Breast epithelium (tissue), 4 donors: ENCODE results near the gene THSD7B. TPM values are rescaled to one million over a fixed set of nuclear protein-coding genes. Genes with fewer than 3 reads are reported as not detected.

Source experiments
- DNase-seq, 2 donors: peaks; one replicate each; pipeline ENCODE4 v3.0.0-alpha.2; 2019; ENCODE audit warnings: low spot score in 2 of 2
- H3K27ac ChIP-seq, 2 donors: fragments of 200-600 bp; sonication (generic) in 1 of 2; one replicate each; pipeline ENCODE4 v1.5.1; 2016 to 2019; ENCODE audit warnings: mild to moderate bottlenecking in 1 of 2
- H3K27me3 ChIP-seq, 2 donors: fragments of 200-600 bp; sonication (generic) in 1 of 2; one replicate each; pipeline versions ENCODE4 v1.5.1 to v1.6.0; 2017 to 2019; ENCODE audit warnings: control low read depth in 1 of 2, mild to moderate bottlenecking in 1 of 2
- H3K36me3 ChIP-seq: fragments of 200-600 bp; one replicate; pipeline ENCODE4 v1.5.1; 2019
- H3K4me1 ChIP-seq, 2 donors: fragments of 200-600 bp; sonication (generic); one replicate each; pipeline ENCODE4 v1.5.1; 2016 to 2019; ENCODE audit warnings: control low read depth in 1 of 2
- H3K4me3 ChIP-seq, 3 donors: fragments of 200-600 bp; sonication (generic); 1 replicate in 2 of 3; 2 replicates in 1 of 3; pipeline ENCODE4 v1.5.1; 2016 to 2019; ENCODE audit warnings: mild to moderate bottlenecking in 3 of 3, moderate library complexity in 2 of 3
- H3K9me3 ChIP-seq, 2 donors: fragments of 200-600 bp; sonication (generic) in 1 of 2; one replicate each; pipeline ENCODE4 v1.5.1; 2016 to 2019; ENCODE audit warnings: control low read depth in 1 of 2
- POLR2A ChIP-seq: fragments of 450-650 bp; IDR thresholded peaks from one replicate; pipeline ENCODE4 v1.6.1; 2016; ENCODE audit warnings: antibody characterized with exemption, mild to moderate bottlenecking, moderate library complexity
- POLR2AphosphoS5 ChIP-seq, 3 donors: sonication (generic); formaldehyde crosslinking; IDR thresholded peaks; one replicate each; pipeline ENCODE4 v1.6.1; 2017; ENCODE audit warnings: antibody characterized with exemption in 3 of 3
- intact Hi-C: fragments of 100-400 bp; cut with DNase I; formaldehyde crosslinking; loops from one replicate; pipeline ENCODE4 v1.15.1; 2023; ENCODE audit warnings: low total_unique reads
- total RNA-seq, 3 donors: library from RNA; depleted of rRNA; stranded (reverse); fragments of >200 nt; gene quantifications; one replicate each; pipeline ENCODE4 v1.1.0, GENCODE V29; 2016
- TF ChIP-seq, protein P1 (sequence below), 3 donors: fragments of 450-650 bp; IDR thresholded peaks; one replicate each; pipeline ENCODE4 v1.5.1; 2016 to 2017; ENCODE audit warnings: antibody characterized with exemption in 3 of 3, mild to moderate bottlenecking in 3 of 3, moderate library complexity in 3 of 3

Gene THSD7B
- total RNA-seq, 3 donors from 2014 or later = 0.73 to 3.3 (median 2.1) TPM

DNA sequence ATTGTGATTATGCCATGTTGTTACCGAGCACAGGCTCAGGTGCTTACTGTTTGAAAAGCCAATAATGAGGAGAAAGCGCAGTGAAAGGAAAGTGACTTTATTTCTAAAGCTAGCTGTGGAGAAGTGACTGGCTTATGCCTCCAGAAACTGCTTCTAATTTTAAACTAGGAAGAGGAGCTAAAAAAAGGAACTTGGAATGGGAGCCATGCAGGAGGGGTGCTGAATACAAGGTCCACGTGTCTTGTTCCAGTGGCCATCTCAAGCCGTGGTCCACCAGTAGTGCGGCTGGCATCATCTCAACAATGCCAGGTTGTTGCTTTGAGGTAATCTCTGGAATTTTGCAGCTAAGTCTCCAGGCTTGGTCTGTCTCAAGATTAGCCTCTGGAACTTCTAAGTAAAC is 282.0 kb downstream of the THSD7B start:
- Histone ChIP-seq H3K36me3 (no peaks in the 10 kb centered on the region), H3K27ac (no peak overlapping the region), H3K9me3 (no peaks in the 10 kb centered on the region), H3K4me1 (no peaks in the 10 kb centered on the region), H3K27me3 (no peaks in the 10 kb centered on the region), H3K4me3 (no peak overlapping the region)
- TF ChIP-seq, protein P1, sequence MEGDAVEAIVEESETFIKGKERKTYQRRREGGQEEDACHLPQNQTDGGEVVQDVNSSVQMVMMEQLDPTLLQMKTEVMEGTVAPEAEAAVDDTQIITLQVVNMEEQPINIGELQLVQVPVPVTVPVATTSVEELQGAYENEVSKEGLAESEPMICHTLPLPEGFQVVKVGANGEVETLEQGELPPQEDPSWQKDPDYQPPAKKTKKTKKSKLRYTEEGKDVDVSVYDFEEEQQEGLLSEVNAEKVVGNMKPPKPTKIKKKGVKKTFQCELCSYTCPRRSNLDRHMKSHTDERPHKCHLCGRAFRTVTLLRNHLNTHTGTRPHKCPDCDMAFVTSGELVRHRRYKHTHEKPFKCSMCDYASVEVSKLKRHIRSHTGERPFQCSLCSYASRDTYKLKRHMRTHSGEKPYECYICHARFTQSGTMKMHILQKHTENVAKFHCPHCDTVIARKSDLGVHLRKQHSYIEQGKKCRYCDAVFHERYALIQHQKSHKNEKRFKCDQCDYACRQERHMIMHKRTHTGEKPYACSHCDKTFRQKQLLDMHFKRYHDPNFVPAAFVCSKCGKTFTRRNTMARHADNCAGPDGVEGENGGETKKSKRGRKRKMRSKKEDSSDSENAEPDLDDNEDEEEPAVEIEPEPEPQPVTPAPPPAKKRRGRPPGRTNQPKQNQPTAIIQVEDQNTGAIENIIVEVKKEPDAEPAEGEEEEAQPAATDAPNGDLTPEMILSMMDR (IDR thresholded peaks at IDR 0.05) = no peak
- no peak for DNase-seq
- intact Hi-C loops = no loop called here

DNA sequence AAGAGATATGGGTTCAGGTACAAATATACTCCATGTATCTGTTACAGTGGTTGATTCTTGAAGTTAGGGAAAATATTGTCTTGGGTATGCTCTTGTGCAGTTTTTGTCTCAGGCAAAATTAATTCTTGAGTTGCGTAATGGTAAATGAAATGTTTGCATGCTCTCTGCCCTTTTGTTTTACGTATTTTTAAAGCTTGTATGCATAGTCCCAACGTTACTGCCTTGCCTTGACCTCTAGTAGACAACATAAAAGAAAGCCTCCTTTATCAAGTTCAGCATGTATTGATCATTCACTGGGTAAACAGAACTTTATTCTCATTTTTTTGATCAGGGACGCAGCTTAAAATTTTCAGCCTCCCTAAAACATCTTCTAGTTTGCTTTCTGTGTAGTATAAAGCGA is 283.1 kb downstream of the THSD7B start:
- no peak overlapping the region for H3K27ac ChIP-seq
- H3K27me3 ChIP-seq = no peaks in the 10 kb centered on the region
- H3K4me3 ChIP-seq = no peak overlapping the region
- no peaks in the 10 kb centered on the region for H3K36me3 ChIP-seq
- intact Hi-C loops = no loop called here
- no peak for DNase-seq
- H3K9me3 ChIP-seq = no peaks in the 10 kb centered on the region
- TF ChIP-seq POLR2A = no peak
- TF ChIP-seq, protein P1 (IDR thresholded peaks at IDR 0.05) = no peak
- no peak for TF ChIP-seq POLR2AphosphoS5 (IDR thresholded peaks at IDR 0.05)
- H3K4me1 ChIP-seq = no peaks in the 10 kb centered on the region

DNA sequence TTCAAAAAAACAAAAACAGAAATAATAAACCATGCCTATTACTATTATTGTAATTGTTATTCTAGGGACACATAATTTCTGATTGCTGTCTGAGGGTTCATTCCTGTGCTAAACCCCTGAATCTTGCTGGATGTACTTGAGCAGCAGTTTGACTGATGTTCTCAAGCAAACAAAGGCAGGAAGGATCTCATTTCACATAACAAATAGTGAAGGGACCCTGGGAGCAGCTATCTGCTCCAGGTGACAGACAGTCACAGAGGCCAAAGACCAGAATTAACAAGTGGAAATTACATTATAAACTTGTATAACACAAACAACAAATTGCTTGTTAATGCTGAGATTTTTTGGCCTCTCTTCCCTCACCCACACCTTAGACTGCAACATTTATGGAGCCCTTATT is 284.2 kb downstream of the THSD7B start:
- no peak overlapping the region for H3K4me3 ChIP-seq
- intact Hi-C loops = no loop called here
- no peaks in the 10 kb centered on the region for H3K27me3 ChIP-seq
- H3K36me3 ChIP-seq = no peaks in the 10 kb centered on the region
- no peak for TF ChIP-seq POLR2AphosphoS5 (IDR thresholded peaks at IDR 0.05)
- no peak for TF ChIP-seq POLR2A
- TF ChIP-seq, protein P1 (IDR thresholded peaks at IDR 0.05) = no peak
- DNase-seq = no peak
- no peaks in the 10 kb centered on the region for H3K4me1 ChIP-seq
- H3K27ac ChIP-seq = no peak overlapping the region
- H3K9me3 ChIP-seq = no peaks in the 10 kb centered on the region

DNA sequence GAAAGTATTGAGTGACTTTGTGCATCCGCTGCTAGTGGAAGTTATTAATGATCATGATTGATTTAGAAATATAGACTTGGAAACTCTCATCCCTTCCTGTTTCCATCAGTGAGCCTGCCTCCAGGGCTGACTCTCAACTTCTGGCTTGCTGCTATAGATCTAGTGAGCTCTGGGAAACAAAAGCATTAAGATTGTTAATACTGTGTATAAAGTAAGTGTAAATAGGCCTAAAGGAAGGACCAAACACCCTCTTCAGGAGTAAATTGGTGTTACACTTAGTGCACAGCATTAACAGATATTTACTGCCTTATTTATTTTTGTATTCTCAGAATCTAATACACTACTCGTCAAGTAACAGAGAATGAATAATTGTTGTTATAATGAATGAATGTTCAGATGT is 285.6 kb downstream of the THSD7B start:
- Histone ChIP-seq H3K9me3 (no peaks in the 10 kb centered on the region), H3K4me1 (no peaks in the 10 kb centered on the region), H3K36me3 (no peaks in the 10 kb centered on the region), H3K27me3 (no peaks in the 10 kb centered on the region), H3K4me3 (no peak overlapping the region), H3K27ac (no peak overlapping the region)
- no peak for DNase-seq
- intact Hi-C loops = no loop called here
- TF ChIP-seq, protein P1 (IDR thresholded peaks at IDR 0.05) = no peak
- TF ChIP-seq POLR2AphosphoS5 (IDR thresholded peaks at IDR 0.05) = no peak
- no peak for TF ChIP-seq POLR2A

DNA sequence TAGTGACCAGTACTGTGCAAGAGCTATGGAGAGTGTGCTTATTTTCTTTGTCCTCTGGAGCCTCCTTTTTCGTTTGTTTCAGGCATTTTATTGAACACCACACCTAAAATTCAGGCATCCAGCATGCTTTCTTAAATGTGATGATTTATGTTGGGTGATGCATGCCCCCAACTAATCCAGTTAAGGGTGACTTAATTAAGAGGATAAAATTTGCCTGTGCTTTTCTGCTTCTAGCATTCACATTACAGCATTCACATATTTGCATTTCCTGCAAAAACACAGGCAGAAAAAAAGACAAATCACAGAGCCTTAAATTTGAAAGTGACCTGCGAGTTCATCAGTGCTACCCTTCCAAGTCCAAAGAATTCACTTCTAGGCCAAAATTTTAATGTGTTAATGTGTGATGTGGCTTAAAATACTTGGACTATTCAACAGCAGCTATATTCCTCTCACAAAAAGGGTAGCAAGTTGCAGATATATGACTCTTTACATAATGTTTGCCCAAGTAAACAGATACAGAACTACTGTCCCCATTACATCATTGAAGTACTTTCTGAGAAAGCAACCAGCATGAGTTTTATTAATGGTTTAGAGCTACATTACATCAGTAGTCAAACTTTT is 286.5 kb downstream of the THSD7B start:
- DNase-seq = no peak
- no peaks in the 10 kb centered on the region for H3K27me3 ChIP-seq
- H3K4me1 ChIP-seq = no peaks in the 10 kb centered on the region
- no peak for TF ChIP-seq POLR2AphosphoS5 (IDR thresholded peaks at IDR 0.05)
- TF ChIP-seq, protein P1 (IDR thresholded peaks at IDR 0.05) = no peak
- no peak for TF ChIP-seq POLR2A
- no peaks in the 10 kb centered on the region for H3K36me3 ChIP-seq
- intact Hi-C loops = no loop called here
- no peak overlapping the region for H3K27ac ChIP-seq
- no peaks in the 10 kb centered on the region for H3K9me3 ChIP-seq
- no peak overlapping the region for H3K4me3 ChIP-seq
